GM19467 (cell line): ENCODE measurements around the gene CCNF.

Experiments
- ATAC-seq: cut with Tn5 transposase; IDR thresholded peaks from one replicate; pipeline ENCODE4 v1.9.1; 2021; ENCODE audit warnings: mild to moderate bottlenecking, moderate library complexity; ENCODE audit not compliant: unreplicated experiment

The CCNF gene

DNA sequence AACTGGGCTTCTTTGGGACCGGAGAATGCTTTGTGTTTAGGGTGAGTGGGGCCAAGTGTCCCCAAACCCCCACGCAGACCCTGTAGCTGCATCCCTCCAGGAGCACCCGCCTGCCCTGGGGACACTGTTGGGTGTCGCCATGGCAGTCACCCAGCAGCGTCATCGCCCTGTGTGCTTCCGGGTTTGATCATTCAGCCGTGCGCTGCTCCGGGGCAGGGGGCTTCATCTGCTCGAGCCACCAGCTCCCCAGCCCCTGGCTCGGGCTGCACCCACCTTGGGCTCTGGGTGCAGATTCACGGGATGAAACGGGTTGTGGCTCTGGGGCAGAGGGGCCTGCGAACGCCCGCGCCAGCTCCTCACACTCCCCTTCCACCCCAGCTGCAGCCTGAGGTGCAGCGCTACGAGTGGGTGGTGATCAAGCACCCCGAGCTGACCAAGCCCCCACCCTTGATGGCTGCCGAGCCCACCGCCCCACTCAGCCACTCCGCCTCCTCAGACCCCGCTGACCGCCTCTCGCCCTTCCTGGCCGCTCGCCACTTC lies 70.7 kb downstream of the CCNF start:
- no peak for ATAC-seq

DNA sequence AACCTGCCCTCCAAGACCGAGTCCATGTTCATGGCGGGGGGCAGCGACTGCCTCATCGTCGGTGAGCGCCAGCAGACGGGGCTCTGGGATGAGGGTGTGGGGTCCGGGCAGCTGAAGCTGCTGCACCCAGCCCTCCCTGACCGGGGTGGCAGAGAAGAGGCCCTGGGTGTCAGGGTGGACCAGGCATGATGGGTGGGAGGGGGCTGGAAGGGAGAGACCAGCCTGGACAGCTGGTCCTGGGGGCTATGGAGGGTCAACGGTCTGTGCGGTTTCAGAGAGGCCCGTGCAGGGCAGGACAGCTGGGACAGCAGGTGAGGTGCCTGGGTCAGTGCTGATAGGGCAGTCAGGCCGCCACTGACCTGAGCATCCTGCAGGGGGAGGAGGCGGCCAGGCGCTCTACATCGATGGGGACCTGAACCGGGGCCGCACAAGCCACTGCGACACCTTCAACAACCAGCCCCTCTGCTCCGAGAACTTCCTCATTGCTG lies 71.2 kb downstream of the CCNF start:
- ATAC-seq: no peak

DNA sequence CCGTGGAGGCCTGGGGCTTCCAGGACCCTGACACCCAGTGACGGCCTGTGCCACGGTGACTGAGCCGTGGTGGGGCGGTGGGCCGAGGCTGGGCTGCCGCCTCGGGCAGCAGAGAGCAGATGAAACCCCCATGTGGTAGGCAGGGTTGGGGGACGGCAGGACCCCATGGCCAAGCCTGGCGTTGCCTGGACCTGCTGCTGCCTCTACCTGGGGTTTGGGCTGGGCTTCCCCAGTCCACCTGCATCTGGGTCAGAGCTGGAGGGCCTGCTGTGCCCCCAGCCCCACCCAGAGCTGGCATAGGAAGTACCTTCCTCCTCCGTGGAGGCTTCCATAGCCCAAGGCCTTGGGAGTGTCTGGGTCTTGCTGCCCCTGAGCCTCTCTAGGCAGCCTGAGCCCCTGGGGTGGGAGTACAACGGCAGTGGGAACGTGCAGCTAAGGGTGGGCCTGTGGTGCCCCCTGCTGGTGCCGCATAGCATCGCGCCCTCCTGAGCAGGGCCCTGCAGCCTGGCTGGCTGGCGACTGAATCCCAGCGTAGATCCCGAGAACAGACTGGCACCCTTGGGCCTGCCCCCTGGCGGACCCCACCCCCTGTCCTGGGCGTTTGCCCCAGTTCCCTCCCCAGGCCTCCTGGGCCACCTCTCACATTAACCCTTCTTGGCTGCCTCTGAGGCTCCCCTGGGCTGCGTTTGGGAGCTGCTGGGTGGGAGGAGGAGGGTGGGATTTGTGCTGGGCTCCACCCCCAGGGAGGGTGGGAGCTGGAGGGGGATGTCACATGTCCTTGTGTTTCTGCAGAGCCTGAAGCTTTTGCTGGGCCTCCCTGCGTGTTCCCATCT lies 71.9 kb downstream of the CCNF start:
- no peak for ATAC-seq

DNA sequence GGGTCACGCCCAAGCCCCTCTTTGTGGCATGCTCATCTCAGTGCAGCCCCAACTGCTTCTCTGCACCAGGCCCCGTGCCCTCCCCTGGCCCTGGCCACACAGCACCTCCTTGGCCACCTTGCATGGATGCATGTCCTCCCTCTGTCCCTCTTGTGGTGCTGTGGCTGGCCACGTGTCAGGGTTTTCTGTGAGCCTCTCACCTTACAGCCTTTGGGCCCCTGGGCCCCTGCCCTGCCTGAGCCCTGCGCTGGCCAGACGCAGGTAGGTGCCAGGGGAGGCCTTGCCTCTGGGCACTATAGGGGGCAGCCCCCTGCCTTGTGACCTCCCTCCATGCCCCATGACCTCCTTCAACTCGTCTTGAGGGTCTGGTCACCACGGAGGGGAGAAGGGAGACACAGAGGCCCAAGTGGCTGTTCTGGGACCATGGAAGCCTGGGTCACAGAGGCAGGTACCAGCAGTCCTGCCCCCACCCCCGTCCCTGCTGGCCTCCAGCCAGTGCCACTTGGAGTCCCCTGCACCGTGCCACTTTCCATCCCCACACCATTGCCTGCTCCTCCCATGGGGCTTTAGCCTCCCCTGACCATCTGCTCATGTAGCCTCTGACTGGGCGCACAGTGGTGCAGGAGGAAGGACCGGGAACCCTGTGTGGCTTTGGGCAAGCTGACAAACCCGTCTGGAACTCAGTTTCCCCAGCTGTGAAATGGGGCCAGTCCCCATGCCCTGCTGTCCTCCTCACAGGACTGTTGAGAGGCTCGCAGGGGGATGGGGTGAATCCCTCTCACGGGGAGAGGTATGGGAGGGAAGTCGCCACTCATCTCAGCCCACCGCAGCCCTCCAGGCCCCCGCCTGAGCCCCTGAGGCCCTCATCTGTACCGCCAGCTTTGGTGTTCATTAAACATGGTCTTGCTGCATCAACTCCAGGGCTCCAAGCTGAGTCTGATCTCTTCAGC lies 73.0 kb downstream of the CCNF start:
- ATAC-seq: no peak

DNA sequence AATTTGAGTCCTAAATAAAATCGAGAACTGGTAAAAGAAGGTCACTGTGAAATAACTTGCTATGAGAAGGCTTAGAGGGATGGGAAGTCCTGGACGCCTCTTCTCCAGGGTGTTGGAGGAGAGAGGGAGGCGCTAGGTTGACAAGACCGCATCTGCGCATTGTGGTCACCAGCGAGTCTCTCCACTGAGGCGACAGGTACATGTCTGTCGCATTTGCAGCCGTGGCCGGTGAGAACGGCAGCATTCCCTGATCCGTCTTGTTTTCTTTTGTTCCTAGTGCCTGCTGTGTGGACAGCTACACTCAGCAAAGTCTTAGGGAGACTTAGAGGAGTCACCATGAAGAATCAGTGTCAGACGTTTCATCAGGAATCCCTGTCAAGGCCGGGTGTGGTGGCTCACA lies 76.4 kb downstream of the CCNF start:
- no peak for ATAC-seq

DNA sequence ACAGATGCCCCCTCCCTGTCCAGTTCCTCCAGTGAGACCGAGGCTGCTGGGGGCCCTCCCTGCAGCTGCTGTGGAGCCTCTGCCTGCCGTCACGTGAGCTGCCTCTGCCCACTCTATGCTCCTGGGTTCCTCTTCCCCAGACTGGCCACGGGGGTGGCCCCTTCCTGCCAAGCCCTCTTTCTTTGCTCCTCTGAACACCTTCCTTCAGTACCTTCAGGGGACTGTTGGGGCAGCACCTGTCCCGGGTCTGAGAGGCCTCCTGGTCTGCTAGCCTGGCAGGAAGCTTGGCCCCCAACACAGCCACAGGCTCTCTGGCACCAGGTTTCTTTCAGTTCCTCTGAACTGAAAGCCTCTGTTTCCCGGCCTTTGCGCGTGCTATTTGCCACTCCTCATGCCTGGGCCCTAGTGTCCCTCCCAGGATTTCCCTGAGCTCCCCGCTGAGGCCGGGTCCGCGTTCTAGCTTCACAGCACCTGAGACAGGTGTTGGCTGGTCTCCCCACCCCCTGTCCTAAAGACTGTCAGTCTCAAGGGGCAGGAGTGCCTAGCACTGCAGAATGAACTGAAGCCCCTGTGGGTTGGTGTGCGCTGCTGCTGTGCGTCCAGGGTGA lies 77.9 kb downstream of the CCNF start:
- peak; percentile 49 for ATAC-seq

DNA sequence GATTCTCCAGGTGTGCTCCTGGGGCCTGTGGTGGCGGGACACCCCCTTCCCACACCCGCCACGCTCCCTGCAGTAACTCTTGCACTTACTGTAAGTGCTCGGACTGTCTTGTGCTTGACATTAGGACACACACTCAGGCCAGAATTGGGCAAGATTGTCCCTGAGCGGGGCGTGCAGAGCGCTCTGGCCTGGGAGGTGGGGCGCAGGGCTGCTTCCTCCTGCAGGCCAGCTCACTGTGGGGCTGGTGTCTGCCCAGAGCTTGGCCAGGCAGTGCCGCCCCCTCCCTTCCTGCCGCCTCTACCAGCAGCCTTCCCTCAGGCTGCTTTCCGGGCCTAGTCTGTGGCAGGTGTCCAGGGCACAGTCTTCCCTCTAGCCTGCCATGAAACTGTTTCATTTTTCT lies 78.4 kb downstream of the CCNF start:
- ATAC-seq: peak; percentile 6
